ENCODE measurements around the gene MFSD11.

- no peak for TF ChIP-seq POLR2AphosphoS5 (IDR thresholded peaks at IDR 0.05)
- no peak for TF ChIP-seq POLR2A (IDR thresholded peaks at IDR 0.05)
These were observed 9.9 kb downstream of the MFSD11 start for GRCh38 chr17:76747716-76748363.

Measured in upper lobe of left lung (tissue), 4 donors.